Skin of body (tissue), 2 donors: Measurements from ENCODE around the gene CENPV. TPM values are rescaled to one million over a fixed set of nuclear protein-coding genes. Genes with fewer than 3 reads are reported as not detected.

Experiments
- DNase-seq: peaks from one replicate; lab custom pipeline; 2025; lab: John Stamatoyannopoulos, UW
- total RNA-seq: library from RNA; depleted of rRNA; stranded (reverse); fragments of >200 nt; gene quantifications from one replicate; pipeline ENCODE4 v1.2.3, GENCODE V29; 2014

Gene CENPV
- total RNA-seq, 1 donor from 2014 or later, result 11.6 TPM

DNA sequence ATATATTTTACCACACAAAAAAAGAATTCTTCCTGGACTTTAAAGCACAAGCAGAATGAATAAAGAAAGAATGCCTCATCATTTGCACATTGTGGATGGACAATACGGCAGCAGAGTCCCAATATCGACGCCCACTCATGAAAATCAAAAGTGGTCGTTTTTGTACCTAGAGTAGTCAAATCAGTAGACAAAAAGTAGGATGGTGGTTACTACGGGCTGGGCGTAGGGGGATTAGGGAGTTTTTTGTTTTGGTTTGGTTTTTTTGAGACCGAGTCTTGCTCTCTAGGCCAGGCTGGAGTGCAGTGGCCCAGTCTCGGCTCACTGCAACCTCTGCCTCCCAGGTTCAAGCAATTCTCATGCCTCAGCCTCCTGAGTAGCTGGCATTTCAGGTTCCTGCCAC is 8.6 kb upstream of the CENPV start:
- no peak for DNase-seq

- no peak for DNase-seq
Measured at GRCh38 chr17:16358394-16358793, 5.1 kb upstream of the CENPV start.

- DNase-seq, result no peak
Measured at GRCh38 chr17:16354585-16354984, 1.3 kb upstream of the CENPV start.

GRCh38 chr17:16352667-16353316 is 477 bp downstream of the CENPV start:
- no peak for DNase-seq

DNA sequence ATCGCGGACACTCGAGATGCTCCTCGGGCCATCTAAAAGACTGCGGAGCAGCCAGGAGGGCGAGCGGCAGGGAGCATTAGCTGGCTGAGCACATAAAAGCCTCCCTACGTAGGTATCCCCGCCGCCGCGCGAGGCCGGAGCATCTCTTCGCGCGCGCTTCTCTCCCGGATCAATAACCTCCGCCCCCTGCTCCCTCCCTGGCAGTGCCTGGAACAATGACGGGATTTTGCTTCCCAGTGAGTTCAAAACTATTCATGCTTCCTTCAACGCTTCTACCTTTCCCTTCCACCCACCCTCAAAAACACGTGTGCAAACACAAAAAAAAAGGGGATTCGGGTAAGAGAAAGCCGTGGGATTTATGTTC is 984 bp downstream of the CENPV start:
- peak; percentile 14 for DNase-seq

DNA sequence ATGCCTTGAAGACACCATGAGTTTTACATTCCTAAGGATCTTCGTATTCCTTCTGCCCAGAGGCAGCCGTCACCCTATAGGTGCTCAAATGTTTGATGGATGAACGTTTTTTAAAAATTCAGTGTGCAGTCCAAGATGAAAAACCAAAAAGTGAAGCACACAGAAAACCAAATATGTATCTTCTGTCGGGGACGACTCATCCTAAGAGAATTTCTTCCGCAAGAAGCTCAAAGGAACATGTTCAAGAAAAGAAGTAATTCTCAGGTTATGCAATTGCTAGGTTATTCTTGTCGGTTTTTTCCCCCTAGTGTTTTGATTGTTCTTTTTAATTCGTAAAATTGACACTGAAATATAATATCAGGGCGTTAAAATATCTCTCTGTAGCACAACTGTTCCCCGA is 1.4 kb downstream of the CENPV start:
- DNase-seq, result no peak

GRCh38 chr17:16349431-16349830 is 3.8 kb downstream of the CENPV start:
- DNase-seq, result no peak

- DNase-seq, result no peak
Measured at GRCh38 chr17:16348586-16348985, 4.7 kb downstream of the CENPV start.

GRCh38 chr17:16346721-16347271 is 6.5 kb downstream of the CENPV start:
- DNase-seq, result no peak

DNA sequence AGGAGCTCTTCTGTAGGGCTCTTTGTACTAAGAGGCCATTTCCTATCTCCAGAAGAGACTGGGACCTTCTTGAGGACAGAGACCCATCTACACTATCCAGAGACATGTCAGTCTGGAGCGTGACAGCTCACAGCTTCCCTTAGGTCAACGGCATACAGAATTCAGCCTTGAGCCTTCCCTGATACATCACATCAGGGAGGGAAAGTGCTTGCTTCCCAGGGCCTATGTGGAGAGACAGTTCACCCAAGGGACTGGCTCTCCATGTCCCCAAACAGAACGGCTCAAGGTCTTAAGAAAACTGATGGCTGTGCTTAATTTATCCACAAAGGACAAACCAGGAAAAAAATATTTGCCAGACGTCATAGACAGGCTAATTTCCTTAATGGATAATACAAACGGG is 7.7 kb downstream of the CENPV start:
- no peak for DNase-seq

DNA sequence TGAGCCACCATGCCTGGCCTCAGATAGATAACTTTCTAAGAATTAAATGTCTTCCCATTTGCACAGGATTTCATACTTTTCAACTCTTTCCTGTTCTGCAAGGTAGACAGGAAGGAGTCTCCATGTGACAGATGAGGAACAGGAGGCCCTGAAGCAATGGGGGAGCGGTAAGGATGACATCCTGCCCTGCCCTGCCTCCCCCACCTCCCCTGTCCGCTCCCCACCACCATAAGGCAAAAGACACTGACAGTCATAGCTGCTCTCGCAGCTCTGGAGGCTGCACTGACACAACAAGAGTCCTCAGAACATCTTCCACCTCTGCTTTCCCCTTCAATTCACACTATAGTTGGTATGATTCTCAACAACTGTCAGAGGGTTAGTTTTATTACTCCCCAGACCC is 9.7 kb downstream of the CENPV start:
- DNase-seq, result no peak

GRCh38 chr17:16342979-16343378 is 10.3 kb downstream of the CENPV start:
- DNase-seq, result no peak

DNA sequence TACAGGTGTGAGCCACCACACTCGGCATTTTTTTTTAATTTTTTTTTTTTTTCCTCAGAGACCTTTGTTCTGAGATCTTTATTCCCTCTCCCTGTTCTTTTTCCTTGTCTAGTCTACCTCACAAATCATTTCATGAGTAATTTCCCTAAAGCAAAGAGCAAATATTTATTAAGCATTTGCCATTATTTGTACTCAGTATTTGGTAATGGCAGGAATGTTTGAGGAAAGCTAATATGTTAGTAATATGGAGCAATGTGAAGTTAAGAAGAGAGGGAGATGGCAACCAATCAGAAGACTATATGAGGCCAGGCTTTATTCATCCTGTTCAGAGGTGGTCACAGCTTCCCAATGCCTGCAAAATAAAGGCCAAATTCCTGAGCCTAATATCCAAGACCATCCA is 13.3 kb downstream of the CENPV start:
- DNase-seq, result no peak

DNA sequence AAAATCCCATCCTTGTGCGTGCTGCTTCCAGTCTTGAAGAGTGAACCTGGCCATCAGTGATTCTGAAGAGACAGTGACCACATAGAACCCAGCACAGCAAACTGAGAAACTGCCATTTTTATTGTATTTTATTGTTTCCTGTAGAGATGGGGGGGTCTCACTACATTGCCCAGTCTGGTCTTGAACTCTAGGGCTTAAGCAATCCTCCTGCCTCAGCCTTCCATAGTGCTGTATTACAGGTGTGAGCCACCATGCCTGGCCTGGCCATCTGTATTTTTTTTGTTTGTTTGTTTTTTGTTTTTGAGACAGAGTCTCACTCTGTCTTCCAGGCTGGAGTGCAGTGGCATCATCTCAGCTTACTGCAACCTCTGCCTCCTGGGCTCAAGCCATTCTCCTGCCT is 13.9 kb downstream of the CENPV start:
- DNase-seq, result no peak

DNA sequence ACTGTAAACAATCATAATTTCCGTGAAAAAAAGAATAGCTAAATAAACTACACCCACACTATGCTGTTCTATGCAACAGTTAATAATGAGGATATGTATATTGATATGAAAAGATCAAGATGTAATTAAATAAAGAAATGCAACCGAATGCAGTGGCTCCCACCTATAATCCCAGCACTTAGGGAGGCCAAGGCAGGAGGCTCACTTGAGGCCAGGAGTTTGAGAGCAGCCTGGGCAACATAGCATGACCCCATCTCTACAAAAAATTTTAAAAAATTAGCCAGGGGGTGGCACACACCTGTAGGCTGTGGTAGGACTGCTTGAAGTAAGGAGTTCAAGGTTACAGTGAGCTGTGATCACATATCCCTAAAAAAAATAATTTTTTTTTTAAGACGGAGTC is 14.9 kb downstream of the CENPV start:
- no peak for DNase-seq

- DNase-seq, result no peak
Measured at GRCh38 chr17:16329519-16330271, 23.6 kb downstream of the CENPV start.

DNA sequence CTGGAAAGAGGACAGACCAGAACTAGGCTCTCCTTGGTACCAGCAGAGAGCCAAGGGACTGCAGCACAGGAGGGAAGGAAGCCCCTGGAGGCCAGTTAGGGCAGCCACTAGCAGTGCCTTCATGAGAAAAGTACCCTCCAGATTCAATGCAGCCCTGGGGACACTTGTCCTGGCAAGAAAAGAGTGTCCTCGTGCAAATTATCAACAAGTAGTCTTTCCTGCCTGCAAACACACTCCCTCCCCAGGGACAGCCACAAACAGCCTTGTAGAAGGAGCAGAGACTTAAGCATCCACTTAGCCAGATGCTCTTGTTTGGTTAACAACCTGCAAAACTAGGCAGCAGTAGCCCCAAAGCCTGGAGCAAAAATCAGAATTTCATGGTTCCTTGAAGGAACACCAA is 24.3 kb downstream of the CENPV start:
- DNase-seq, result no peak

DNA sequence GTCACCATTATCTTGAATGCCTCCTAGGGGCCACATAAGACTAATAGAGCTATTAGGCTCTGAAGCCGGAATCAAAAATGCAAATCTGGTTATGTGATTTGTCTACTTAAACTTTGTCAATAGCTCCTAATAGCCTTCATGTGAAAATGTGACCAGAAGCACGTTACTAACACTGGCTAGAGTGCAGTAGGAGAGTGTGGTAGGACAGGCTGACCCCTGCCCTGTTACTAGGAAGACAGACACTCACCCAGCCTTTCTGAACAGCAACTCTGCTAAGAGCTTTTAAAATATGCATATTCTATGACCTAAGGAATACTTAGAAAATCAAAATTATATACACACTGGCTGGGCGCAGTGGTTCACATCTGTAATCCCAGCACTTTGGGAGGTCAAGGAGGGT is 26.3 kb downstream of the CENPV start:
- no peak for DNase-seq

- no peak for DNase-seq
Measured at GRCh38 chr17:16325964-16326363, 27.3 kb downstream of the CENPV start.

DNA sequence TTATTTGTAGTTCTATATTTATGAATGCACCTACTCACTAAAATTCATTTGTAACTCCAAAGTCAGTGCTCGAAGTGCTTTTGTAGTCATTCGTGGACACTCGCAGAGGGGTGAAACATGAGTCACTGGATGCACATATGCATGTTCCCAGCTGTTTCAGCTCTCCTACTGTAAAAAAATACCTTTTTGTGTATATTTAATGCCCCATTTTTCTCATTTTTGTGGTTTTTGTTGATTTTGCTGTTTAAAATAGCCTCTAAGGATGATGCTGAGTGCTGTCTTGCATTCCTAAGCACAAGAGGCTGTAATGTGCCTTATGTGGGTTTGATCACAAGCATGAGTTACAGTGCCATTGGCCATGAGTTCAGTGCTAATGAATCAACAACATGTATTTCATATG is 30.6 kb downstream of the CENPV start:
- DNase-seq, result no peak

DNA sequence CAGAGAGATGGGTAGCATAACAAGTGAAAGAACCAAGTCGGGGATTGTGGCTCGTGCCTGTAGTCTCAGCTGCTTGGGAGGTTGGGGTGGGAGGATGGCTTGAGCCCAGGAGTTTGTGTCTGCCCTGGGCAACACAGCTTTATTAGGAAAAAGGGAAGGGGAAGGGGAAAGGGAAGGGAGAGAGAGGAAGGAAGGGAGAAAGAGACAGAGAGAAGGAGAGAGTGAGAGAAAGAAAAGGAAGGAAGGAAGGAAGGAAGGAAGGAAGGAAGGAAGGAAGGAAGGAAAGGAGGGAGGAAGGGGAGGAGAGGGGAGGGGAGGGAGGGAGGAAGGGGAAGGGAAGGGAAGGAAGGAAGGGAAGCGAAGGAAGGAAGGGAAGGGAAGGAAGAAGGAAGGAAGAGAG is 33.3 kb downstream of the CENPV start:
- no peak for DNase-seq

DNA sequence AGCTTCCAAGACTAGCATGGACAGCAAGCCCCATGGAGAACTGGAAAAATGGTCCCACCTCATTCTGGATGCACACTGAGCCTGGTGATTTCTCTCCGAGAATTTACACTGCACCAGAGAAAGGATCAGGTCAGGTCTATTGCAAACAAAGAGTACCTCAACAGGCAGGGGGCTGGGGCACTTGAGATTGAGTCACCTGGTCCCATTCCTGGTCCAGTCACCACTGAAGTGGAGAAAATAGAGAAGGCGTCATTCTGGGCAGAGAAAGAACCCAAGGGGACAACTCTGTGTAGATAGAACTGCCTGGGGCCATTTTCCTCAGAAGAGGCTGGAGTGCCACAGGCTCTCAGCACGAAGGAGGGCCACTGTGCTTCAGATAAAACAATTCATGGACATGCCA is 38.4 kb downstream of the CENPV start:
- DNase-seq, result no peak

DNA sequence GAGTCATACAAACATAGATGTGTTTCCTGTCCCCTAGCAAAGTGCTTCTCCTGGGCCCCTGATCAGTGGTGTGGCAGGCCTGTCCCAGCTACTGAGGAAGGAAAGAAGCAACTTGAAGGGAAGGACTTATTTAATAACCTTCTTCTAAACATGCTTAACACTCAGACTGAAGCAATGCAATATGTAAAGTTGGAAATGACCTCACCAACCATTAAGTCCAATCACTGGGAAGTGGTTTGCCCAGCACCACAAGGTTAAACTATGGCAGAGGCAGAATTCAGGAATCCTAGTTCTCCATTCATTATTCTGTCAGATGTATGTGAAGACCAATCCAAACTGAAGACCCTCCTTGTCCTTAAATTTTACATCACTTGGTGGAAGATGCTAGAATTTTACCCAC is 39.1 kb downstream of the CENPV start:
- DNase-seq, result no peak
